HepG2 (cell line): ENCODE measurements around the gene PIK3CA. TPM values are rescaled to one million over a fixed set of nuclear protein-coding genes. Genes with fewer than 3 reads are reported as not detected.

ENCODE experiments used
- ATAC-seq: fragments of 200-7000 bp; cut with Tn5 transposase; 3 replicates; pipeline ENCODE4 v1.9.1; 2020; ENCODE audit warnings: mild to moderate bottlenecking, moderate library complexity
- BruUV-seq: library from RNA; stranded (reverse); fragments of 400-500 nt; replicated peaks from 2 replicates; lab custom pipeline; 2021; lab: Mats Ljungman, UMichigan
- CTCF ChIA-PET: fragments of 300-600 bp; formaldehyde crosslinking; extraction: SDS; loops from one replicate; lab custom pipeline; 2021; ENCODE audit warnings: low total read pairs, inconsistent platforms, low intra/inter-chr PET ratio; lab: Yijun Ruan, JAX
- POLR2A ChIA-PET: fragments of 350-600 bp; sonication (Branson Sonifier 250); formaldehyde crosslinking; loops from one replicate; lab custom pipeline; 2020; ENCODE audit warnings: antibody characterized with exemption, inconsistent platforms; lab: Yijun Ruan, JAX
- DNase-seq: peaks from one replicate; pipeline ENCODE4 v3.0.0-alpha.2; 2015; ENCODE audit warnings: low spot score
- FAIRE-seq: peaks from 3 replicates; lab custom pipeline; 2011; peaks lifted over from hg19 to GRCh38; lab: Jason Lieb, UNC
- H2AFZ ChIP-seq: one replicate; pipeline ENCODE4 v1.6.1; 2011; ENCODE audit warnings: low read length, inconsistent platforms
- H3K27ac ChIP-seq: fragments of 300-600 bp; 3 replicates; pipeline ENCODE4 v1.8.0; 2011; ENCODE audit warnings: mixed run types, mild to moderate bottlenecking, mixed read lengths, low read length, inconsistent platforms; ENCODE audit not compliant: insufficient read depth; ENCODE audit errors: extremely low read length
- H3K27me3 ChIP-seq, 2 experiments: fragments of 200-600 bp in 1 of 2; 2 replicates in 1 of 2; 3 replicates in 1 of 2; pipeline versions ENCODE4 v1.6.0 to v1.8.0; 2011; ENCODE audit warnings: low read length in 2 of 2, mild to moderate bottlenecking in 2 of 2, moderate library complexity in 2 of 2, inconsistent platforms in 1 of 2; ENCODE audit not compliant: insufficient read depth in 2 of 2, control insufficient read depth in 1 of 2
- H3K36me3 ChIP-seq, 2 experiments: fragments of 200-600 bp in 1 of 2; replicated peaks in 1 of 2; 2 replicates in 1 of 2; 3 replicates in 1 of 2; pipeline versions ENCODE4 v1.5.1 to v1.8.0; 2011; ENCODE audit warnings: low read length in 2 of 2, inconsistent platforms in 1 of 2; ENCODE audit not compliant: insufficient read depth in 2 of 2, control insufficient read depth in 1 of 2
- H3K4me1 ChIP-seq: 2 replicates; pipeline ENCODE4 v1.5.1; 2012; ENCODE audit warnings: low read length, inconsistent platforms; ENCODE audit not compliant: insufficient read depth
- H3K4me2 ChIP-seq: 2 replicates; pipeline ENCODE4 v1.6.0; 2011; ENCODE audit warnings: low read depth, low read length, inconsistent platforms
- H3K4me3 ChIP-seq, 3 experiments: fragments of 200-600 bp in 1 of 3; sonication (generic), shearing (Covaris generic) in 1 of 3; replicated peaks in 1 of 3; 2 replicates each; pipeline ENCODE4 v1.5.1; 2011 to 2016; ENCODE audit warnings: low read length in 3 of 3, inconsistent platforms in 2 of 3, low read depth in 2 of 3, mild to moderate bottlenecking in 2 of 3, control low read depth in 1 of 3, mixed read lengths in 1 of 3; ENCODE audit not compliant: insufficient read depth in 1 of 3
- H3K79me2 ChIP-seq: one replicate; pipeline ENCODE4 v1.6.1; 2011; ENCODE audit warnings: low read length, inconsistent platforms; ENCODE audit not compliant: insufficient read depth
- H3K9ac ChIP-seq: 2 replicates; pipeline ENCODE4 v1.6.0; 2011; ENCODE audit warnings: mild to moderate bottlenecking, low read depth, low read length, inconsistent platforms; ENCODE audit not compliant: insufficient read depth
- H3K9me3 ChIP-seq: 2 replicates; pipeline ENCODE4 v1.5.1; 2012; ENCODE audit warnings: mild to moderate bottlenecking, low read length
- H4K20me1 ChIP-seq: 2 replicates; pipeline ENCODE4 v1.6.0; 2011; ENCODE audit warnings: inconsistent platforms, mild to moderate bottlenecking, low read length, moderate library complexity; ENCODE audit not compliant: insufficient read depth
- ISX ChIP-seq: sonication (generic); formaldehyde crosslinking; conservative IDR thresholded peaks from 2 replicates; pipeline ENCODE4 v1.5.0; 2020; ENCODE audit warnings: missing genetic modification reagents
- PHF21A ChIP-seq: sonication (generic); formaldehyde crosslinking; IDR thresholded peaks from 2 replicates; pipeline ENCODE4 v1.5.0; 2020; ENCODE audit warnings: mild to moderate bottlenecking, missing genetic modification reagents
- PPARG ChIP-seq: conservative IDR thresholded peaks from 2 replicates; pipeline ENCODE4 v1.6.1; 2016; ENCODE audit warnings: missing biosample characterization, missing genetic modification reagents
- SRY ChIP-seq: sonication (generic); formaldehyde crosslinking; IDR thresholded peaks from 2 replicates; pipeline ENCODE4 v1.8.0; 2022; ENCODE audit warnings: mild to moderate bottlenecking, missing genetic modification reagents
- ZNF234 ChIP-seq: sonication (generic); formaldehyde crosslinking; conservative IDR thresholded peaks from 2 replicates; pipeline ENCODE4 v1.5.1; 2020; ENCODE audit warnings: mild to moderate bottlenecking, missing genetic modification reagents
- ZNF367 ChIP-seq: sonication (generic); formaldehyde crosslinking; IDR thresholded peaks from 2 replicates; pipeline ENCODE4 v1.4.0; 2020; ENCODE audit warnings: missing genetic modification reagents, borderline replicate concordance
- ZNF616 ChIP-seq: sonication (generic); formaldehyde crosslinking; IDR thresholded peaks from 2 replicates; pipeline ENCODE4 v1.5.0; 2020; ENCODE audit warnings: low read depth, mild to moderate bottlenecking, missing genetic modification reagents
- ZNF747 ChIP-seq: sonication (generic); formaldehyde crosslinking; IDR thresholded peaks from 2 replicates; pipeline ENCODE4 v1.8.1; 2023; ENCODE audit warnings: missing genetic modification reagents, mild to moderate bottlenecking, borderline replicate concordance
- ZNF788 ChIP-seq: sonication (generic); formaldehyde crosslinking; IDR thresholded peaks from 2 replicates; pipeline ENCODE4 v1.5.0; 2020; ENCODE audit warnings: mild to moderate bottlenecking, missing genetic modification reagents, borderline replicate concordance
- WGBS: methylation state at CpG from one replicate; pipeline ENCODE4 v1.1.6; 2017; ENCODE audit warnings: low lambda C conversion rate; 5-methylcytosine and 5-hydroxymethylcytosine counted together
- in situ Hi-C: cut with HindIII; loops from 2 replicates; pipeline ENCODE4 v1.10.0; 2017; ENCODE audit warnings: low pct_unique_long_range_greater_than_20kb; ENCODE audit not compliant: extremely low pct_ligation_motif_present
- intact Hi-C: fragments of 100-400 bp; cut with micrococcal nuclease; formaldehyde crosslinking; loops from one replicate; pipeline ENCODE4 v1.10.0; 2022; ENCODE audit not compliant: unreplicated experiment
- polyA plus RNA-seq, 8 experiments: library from polyadenylated mRNA; depleted of rRNA in 3 of 8; stranded (reverse) in 7 of 8; unstranded in 1 of 8; fragments of >200 nt; fragmentation: Illumina TruSeq in 4 of 8; extraction: Trizol in 4 of 8; gene quantifications; 2 replicates each; pipeline versions ENCODE4 v1.2.1 to v1.2.3, GENCODE V29; 2011 to 2016; ENCODE audit warnings: low read depth in 4 of 8, missing spikeins in 1 of 8, mixed read lengths in 1 of 8; ENCODE audit not compliant: insufficient read depth in 1 of 8
- total RNA-seq, 5 experiments: library from RNA; depleted of rRNA; stranded (reverse); fragments of >200 nt; fragmentation: Illumina TruSeq; extraction: Trizol; gene quantifications; 2 replicates each; pipeline ENCODE4 v1.2.3, GENCODE V29; 2016; ENCODE audit warnings: low read depth in 1 of 5
- TF ChIP-seq, protein P1 (sequence below): sonication (generic); formaldehyde crosslinking; IDR thresholded peaks from 2 replicates; pipeline ENCODE4 v1.5.0; 2020; ENCODE audit warnings: missing genetic modification reagents, mild to moderate bottlenecking, borderline replicate concordance
- TF ChIP-seq, protein P2 (sequence below): sonication (generic); formaldehyde crosslinking; IDR thresholded peaks from 2 replicates; pipeline ENCODE4 v1.9.0; 2021; ENCODE audit warnings: mild to moderate bottlenecking, missing genetic modification reagents
- TF ChIP-seq, protein P3 (sequence below): sonication (generic); formaldehyde crosslinking; IDR thresholded peaks from 2 replicates; pipeline ENCODE4 v1.5.1; 2020; ENCODE audit warnings: mild to moderate bottlenecking, missing genetic modification reagents, borderline replicate concordance

PIK3CA gene
- total and polyA plus RNA-seq, 2 of the 13 experiments (the other 11 are each of a cell fraction or from before 2014, with no cell fraction given), result 5.7 to 11.4 TPM

DNA sequence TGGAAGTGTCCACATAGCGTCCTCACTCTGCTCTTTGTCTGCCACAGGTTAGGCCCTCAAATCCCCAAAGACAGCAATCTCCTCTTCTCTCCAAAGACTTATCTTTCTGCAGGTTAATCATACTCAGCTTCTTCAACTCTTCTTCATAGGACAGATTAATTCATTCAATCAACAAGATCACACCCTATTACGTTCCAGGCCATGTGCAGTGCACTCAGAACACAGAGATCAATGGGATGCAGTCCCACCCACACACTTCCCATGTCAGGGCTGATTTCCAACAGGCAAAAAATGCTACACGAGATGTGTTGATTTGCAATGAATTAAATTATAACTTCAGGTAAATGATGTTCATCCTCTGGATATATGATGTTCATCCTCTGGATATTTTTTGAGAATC lies 141.1 kb downstream of the PIK3CA start:
- no peak overlapping the region for H3K27ac ChIP-seq
- H3K4me3 ChIP-seq, result no peak overlapping the region
- in situ Hi-C loops (no loop called here), intact Hi-C loops (loop anchor here (2.0 kb wide), 1 partner anchor 20 kb away; no protein-coding TSS in a partner anchor)
- no peaks in the 10 kb centered on the region for H3K36me3 ChIP-seq
- no TSS peak for BruUV-seq
- H3K79me2 ChIP-seq, result no peaks in the 10 kb centered on the region
- CTCF ChIA-PET, result no interaction called here
- DNase-seq, result no peak
- 69% methylated on average over 3 of the region's 3 CpGs for WGBS
- H3K4me1 ChIP-seq, result peaks cover 16% of the 10 kb centered on the region
- H3K27me3 ChIP-seq, result no peaks in the 10 kb centered on the region
- no peak overlapping the region for H2AFZ ChIP-seq
- FAIRE-seq, result no peak
- H3K9me3 ChIP-seq, result no peaks in the 10 kb centered on the region
- ATAC-seq, result no peak
- no peak overlapping the region for H3K9ac ChIP-seq
- H3K4me2 ChIP-seq, result no peak overlapping the region
- POLR2A ChIA-PET, result no interaction called here
- H4K20me1 ChIP-seq, result no peaks in the 10 kb centered on the region
- TF ChIP-seq PPARG (CRISPR knock-in tag) (no peak), ZNF788 (CRISPR knock-in tag) (no peak), ZNF747 (no peak), ISX (CRISPR knock-in tag) (no peak), PHF21A (no peak), ZNF367 (CRISPR knock-in tag) (no peak), ZNF234 (CRISPR knock-in tag) (no peak), SRY (CRISPR knock-in tag) (no peak), ZNF616 (no peak)
- TF ChIP-seq, protein P1, sequence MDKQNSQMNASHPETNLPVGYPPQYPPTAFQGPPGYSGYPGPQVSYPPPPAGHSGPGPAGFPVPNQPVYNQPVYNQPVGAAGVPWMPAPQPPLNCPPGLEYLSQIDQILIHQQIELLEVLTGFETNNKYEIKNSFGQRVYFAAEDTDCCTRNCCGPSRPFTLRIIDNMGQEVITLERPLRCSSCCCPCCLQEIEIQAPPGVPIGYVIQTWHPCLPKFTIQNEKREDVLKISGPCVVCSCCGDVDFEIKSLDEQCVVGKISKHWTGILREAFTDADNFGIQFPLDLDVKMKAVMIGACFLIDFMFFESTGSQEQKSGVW, result no peak
- TF ChIP-seq, protein P2, sequence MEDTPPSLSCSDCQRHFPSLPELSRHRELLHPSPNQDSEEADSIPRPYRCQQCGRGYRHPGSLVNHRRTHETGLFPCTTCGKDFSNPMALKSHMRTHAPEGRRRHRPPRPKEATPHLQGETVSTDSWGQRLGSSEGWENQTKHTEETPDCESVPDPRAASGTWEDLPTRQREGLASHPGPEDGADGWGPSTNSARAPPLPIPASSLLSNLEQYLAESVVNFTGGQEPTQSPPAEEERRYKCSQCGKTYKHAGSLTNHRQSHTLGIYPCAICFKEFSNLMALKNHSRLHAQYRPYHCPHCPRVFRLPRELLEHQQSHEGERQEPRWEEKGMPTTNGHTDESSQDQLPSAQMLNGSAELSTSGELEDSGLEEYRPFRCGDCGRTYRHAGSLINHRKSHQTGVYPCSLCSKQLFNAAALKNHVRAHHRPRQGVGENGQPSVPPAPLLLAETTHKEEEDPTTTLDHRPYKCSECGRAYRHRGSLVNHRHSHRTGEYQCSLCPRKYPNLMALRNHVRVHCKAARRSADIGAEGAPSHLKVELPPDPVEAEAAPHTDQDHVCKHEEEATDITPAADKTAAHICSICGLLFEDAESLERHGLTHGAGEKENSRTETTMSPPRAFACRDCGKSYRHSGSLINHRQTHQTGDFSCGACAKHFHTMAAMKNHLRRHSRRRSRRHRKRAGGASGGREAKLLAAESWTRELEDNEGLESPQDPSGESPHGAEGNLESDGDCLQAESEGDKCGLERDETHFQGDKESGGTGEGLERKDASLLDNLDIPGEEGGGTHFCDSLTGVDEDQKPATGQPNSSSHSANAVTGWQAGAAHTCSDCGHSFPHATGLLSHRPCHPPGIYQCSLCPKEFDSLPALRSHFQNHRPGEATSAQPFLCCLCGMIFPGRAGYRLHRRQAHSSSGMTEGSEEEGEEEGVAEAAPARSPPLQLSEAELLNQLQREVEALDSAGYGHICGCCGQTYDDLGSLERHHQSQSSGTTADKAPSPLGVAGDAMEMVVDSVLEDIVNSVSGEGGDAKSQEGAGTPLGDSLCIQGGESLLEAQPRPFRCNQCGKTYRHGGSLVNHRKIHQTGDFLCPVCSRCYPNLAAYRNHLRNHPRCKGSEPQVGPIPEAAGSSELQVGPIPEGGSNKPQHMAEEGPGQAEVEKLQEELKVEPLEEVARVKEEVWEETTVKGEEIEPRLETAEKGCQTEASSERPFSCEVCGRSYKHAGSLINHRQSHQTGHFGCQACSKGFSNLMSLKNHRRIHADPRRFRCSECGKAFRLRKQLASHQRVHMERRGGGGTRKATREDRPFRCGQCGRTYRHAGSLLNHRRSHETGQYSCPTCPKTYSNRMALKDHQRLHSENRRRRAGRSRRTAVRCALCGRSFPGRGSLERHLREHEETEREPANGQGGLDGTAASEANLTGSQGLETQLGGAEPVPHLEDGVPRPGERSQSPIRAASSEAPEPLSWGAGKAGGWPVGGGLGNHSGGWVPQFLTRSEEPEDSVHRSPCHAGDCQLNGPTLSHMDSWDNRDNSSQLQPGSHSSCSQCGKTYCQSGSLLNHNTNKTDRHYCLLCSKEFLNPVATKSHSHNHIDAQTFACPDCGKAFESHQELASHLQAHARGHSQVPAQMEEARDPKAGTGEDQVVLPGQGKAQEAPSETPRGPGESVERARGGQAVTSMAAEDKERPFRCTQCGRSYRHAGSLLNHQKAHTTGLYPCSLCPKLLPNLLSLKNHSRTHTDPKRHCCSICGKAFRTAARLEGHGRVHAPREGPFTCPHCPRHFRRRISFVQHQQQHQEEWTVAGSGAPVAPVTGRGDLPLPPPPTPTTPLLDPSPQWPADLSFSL, result no peak
- TF ChIP-seq, protein P3, sequence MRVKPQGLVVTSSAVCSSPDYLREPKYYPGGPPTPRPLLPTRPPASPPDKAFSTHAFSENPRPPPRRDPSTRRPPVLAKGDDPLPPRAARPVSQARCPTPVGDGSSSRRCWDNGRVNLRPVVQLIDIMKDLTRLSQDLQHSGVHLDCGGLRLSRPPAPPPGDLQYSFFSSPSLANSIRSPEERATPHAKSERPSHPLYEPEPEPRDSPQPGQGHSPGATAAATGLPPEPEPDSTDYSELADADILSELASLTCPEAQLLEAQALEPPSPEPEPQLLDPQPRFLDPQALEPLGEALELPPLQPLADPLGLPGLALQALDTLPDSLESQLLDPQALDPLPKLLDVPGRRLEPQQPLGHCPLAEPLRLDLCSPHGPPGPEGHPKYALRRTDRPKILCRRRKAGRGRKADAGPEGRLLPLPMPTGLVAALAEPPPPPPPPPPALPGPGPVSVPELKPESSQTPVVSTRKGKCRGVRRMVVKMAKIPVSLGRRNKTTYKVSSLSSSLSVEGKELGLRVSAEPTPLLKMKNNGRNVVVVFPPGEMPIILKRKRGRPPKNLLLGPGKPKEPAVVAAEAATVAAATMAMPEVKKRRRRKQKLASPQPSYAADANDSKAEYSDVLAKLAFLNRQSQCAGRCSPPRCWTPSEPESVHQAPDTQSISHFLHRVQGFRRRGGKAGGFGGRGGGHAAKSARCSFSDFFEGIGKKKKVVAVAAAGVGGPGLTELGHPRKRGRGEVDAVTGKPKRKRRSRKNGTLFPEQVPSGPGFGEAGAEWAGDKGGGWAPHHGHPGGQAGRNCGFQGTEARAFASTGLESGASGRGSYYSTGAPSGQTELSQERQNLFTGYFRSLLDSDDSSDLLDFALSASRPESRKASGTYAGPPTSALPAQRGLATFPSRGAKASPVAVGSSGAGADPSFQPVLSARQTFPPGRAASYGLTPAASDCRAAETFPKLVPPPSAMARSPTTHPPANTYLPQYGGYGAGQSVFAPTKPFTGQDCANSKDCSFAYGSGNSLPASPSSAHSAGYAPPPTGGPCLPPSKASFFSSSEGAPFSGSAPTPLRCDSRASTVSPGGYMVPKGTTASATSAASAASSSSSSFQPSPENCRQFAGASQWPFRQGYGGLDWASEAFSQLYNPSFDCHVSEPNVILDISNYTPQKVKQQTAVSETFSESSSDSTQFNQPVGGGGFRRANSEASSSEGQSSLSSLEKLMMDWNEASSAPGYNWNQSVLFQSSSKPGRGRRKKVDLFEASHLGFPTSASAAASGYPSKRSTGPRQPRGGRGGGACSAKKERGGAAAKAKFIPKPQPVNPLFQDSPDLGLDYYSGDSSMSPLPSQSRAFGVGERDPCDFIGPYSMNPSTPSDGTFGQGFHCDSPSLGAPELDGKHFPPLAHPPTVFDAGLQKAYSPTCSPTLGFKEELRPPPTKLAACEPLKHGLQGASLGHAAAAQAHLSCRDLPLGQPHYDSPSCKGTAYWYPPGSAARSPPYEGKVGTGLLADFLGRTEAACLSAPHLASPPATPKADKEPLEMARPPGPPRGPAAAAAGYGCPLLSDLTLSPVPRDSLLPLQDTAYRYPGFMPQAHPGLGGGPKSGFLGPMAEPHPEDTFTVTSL (CRISPR knock-in tag), result no peak
